HEK293 (cell line): ENCODE data around the gene TMC3.

ENCODE experiments used
- CTCF ChIP-seq: fragments of 450-650 bp; formaldehyde crosslinking; IDR thresholded peaks from 2 replicates; pipeline ENCODE4 v1.5.1; 2016; ENCODE audit warnings: missing biosample characterization, missing genetic modification characterization
- HIC1 ChIP-seq: fragments of 450-650 bp; formaldehyde crosslinking; IDR thresholded peaks from 2 replicates; pipeline ENCODE4 v1.5.1; 2016; ENCODE audit warnings: missing biosample characterization, missing genetic modification characterization
- YY1 ChIP-seq: fragments of 450-650 bp; formaldehyde crosslinking; IDR thresholded peaks from 2 replicates; pipeline ENCODE4 v1.5.1; 2018; ENCODE audit warnings: missing biosample characterization, missing genetic modification characterization
- ZNF184 ChIP-seq: fragments of 450-650 bp; IDR thresholded peaks from 2 replicates; pipeline ENCODE4 v1.5.1; 2018; ENCODE audit warnings: missing biosample characterization, mild to moderate bottlenecking, missing genetic modification characterization
- ZNF274 ChIP-seq, 2 experiments: fragments of 200-500 bp in 1 of 2; fragments of 450-650 bp in 1 of 2; sonication (Bioruptor generic) in 1 of 2; formaldehyde crosslinking in 1 of 2; IDR thresholded peaks; 2 replicates each; pipeline versions ENCODE4 v1.5.1 to v1.6.1; 2014 to 2016; ENCODE audit warnings: borderline replicate concordance in 1 of 2, inconsistent platforms in 1 of 2, low read length in 1 of 2, missing biosample characterization in 1 of 2, missing genetic modification characterization in 1 of 2
- ZNF514 ChIP-seq: fragments of 450-650 bp; formaldehyde crosslinking; IDR thresholded peaks from 2 replicates; pipeline ENCODE4 v1.5.1; 2016; ENCODE audit warnings: missing biosample characterization, missing genetic modification characterization

DNA sequence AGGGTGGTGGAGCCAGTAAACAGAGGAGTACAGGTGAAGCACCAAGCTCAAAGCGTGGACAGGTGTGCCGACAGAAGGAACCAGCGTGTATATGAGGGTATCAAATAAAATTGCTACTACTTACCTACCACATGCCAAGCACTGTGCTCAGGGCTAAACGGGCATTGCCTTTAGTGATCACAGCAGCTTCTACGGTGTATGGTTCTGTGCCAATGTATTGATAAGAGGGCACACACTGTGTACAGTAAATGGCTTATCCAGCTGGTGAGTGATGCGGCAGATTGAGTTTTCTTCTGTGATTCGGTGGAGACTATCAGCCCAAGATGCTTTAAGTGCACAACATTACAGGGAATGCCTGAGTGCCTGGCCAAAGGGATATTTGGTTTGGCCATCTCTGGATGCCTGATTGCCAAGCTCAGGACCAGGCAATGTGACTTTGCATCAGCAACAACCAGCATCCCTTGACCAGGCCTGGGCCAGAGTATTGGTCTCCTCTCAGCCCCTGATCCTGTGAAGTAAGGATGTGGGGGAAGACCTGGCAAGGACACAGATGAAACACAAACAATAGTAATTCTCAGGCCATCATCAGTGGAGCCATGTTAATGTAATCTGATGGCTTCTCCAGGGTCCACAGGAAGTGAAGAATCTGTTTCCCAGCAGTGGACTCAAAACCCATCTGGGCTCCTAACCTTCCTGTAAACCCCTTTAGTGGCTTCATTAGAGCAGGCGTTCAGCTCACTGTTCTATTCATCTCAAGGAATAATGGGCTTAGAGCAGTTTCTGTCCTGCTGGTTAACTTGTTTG, 64.2 kb downstream of the TMC3 start:
- TF ChIP-seq ZNF184 (no peak), ZNF274 (IDR thresholded peaks at IDR 0.05; ENCODE audit: low read length) (no peak), ZNF274 (tag by site-specific recombination; IDR thresholded peaks at IDR 0.05; ENCODE audit: borderline replicate concordance) (no peak), YY1 (tag by site-specific recombination) (no peak), ZNF514 (no peak), CTCF (tag by site-specific recombination) (no peak), HIC1 (tag by site-specific recombination) (no peak)
